Measurements from ENCODE around the gene PLXNA2.

PLXNA2 gene

GRCh38 chr1:208047975-208048374 is 196.2 kb downstream of the PLXNA2 start:
- Mint-ChIP-seq H3K27ac (no peak overlapping the region), H3K4me1 (ENCODE audit: low read depth in 2 of 2) (peaks cover 0 to 2% of the 10 kb centered on the region in 2 donors), H3K4me3 (no peak overlapping the region), H3K27me3 (peaks cover 21% of the 10 kb centered on the region in 2 donors), H3K9me3 (no peaks in the 10 kb centered on the region), H3K36me3 (ENCODE audit: insufficient read depth) (no peaks in the 10 kb centered on the region)
- ATAC-seq (replicated peaks) (no peak), DNase-seq (no peak)

DNA sequence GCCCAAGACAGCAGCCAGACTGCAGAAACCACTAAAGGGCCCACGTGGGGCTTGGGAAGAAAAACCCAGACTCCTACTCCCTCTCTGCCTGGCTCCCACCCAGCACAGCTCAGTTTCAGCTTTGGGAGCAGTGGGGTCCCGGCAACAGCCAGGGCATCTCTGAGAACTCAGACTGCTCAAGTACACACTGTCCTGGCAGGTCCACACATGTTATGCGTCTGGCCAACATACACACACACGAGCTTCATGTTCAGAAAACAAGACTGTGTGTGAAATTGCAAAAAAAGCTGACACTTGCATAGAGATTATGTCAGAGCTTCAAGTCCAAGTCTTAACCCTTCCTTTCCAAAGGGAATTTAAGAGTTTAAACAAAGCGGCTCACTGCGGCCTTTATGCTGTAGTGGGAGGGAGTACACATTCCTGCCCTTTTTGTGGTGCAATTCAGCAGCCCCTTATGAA is 196.7 kb downstream of the PLXNA2 start:
- no peak overlapping the region for H3K27ac Mint-ChIP-seq
- H3K4me3 Mint-ChIP-seq = no peak overlapping the region
- no peaks in the 10 kb centered on the region for H3K36me3 Mint-ChIP-seq (ENCODE audit: insufficient read depth)
- no peak for DNase-seq
- H3K9me3 Mint-ChIP-seq = no peaks in the 10 kb centered on the region
- no peak for ATAC-seq (replicated peaks)
- peaks cover 0 to 2% of the 10 kb centered on the region in 2 donors for H3K4me1 Mint-ChIP-seq (ENCODE audit: low read depth in 2 of 2)
- H3K27me3 Mint-ChIP-seq = peaks cover 21% of the 10 kb centered on the region in 2 donors

DNA sequence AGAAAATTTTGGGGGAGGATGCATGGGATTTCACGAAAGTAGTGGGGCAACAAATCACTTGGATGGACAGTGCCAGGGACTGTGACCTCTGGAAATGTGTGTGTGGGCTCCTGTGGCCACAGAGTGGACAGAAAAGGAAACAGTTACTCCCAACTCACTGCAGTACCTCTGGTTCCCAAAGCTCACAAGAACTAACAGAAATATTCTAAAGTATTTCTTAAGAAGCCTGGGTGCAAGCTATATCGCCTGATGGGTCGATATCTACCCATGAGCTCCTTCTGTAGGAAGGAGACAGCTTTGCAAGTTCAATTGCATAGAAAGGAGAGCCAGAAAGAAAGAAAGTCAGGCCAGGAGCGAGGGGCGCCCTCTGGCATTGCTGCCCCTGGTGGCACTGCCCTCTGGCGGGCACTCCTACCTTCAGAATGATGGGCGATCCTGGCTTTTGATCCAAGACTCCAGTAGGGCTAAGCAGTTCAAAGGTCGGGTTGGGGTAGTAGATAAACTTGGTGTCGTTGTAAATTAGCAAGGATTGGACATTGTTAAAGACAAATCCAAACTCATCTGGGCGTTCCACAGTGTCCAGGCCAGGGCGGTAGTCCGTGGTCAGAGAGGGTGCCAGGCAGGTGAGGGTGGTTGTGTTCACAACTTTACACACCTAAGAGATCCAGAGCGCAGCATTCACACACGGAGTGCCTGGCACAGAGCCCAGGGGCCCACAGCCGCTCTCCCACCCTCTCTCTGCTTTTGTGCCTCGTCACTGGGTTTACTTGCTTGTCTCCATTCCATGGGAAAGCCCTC is 198.5 kb downstream of the PLXNA2 start:
- H3K4me3 Mint-ChIP-seq = no peak overlapping the region
- H3K27me3 Mint-ChIP-seq = peaks cover 12 to 13% of the 10 kb centered on the region in 2 donors
- ATAC-seq (replicated peaks) = no peak
- no peak for DNase-seq
- no peak overlapping the region for H3K27ac Mint-ChIP-seq
- H3K4me1 Mint-ChIP-seq (ENCODE audit: low read depth in 2 of 2) = peaks cover 0 to 2% of the 10 kb centered on the region in 2 donors
- H3K9me3 Mint-ChIP-seq = no peaks in the 10 kb centered on the region
- no peaks in the 10 kb centered on the region for H3K36me3 Mint-ChIP-seq (ENCODE audit: insufficient read depth)

GRCh38 chr1:208044589-208045462 is 199.4 kb downstream of the PLXNA2 start:
- H3K36me3 Mint-ChIP-seq (ENCODE audit: insufficient read depth) = no peaks in the 10 kb centered on the region
- peak overlapping the region; percentile 15 to 20 for H3K27ac Mint-ChIP-seq
- no peak overlapping the region for H3K4me3 Mint-ChIP-seq

GRCh38 chr1:208043691-208044181 is 200.4 kb downstream of the PLXNA2 start:
- Mint-ChIP-seq H3K9me3 (no peaks in the 10 kb centered on the region), H3K27me3 (peaks cover 12 to 13% of the 10 kb centered on the region in 2 donors), H3K27ac (peak overlapping the region in 1 of 2 donors; percentile 20), H3K36me3 (ENCODE audit: insufficient read depth) (no peaks in the 10 kb centered on the region), H3K4me3 (no peak overlapping the region), H3K4me1 (ENCODE audit: low read depth in 2 of 2) (peaks cover 0 to 2% of the 10 kb centered on the region in 2 donors)
- ATAC-seq (replicated peaks) (no peak), DNase-seq (no peak)

More at GRCh38 chr1:208044589-208045462, 199.4 kb downstream of the PLXNA2 start:
- no peaks in the 10 kb centered on the region for H3K9me3 Mint-ChIP-seq
- ATAC-seq (replicated peaks) (no peak), DNase-seq (no peak)
- H3K4me1 Mint-ChIP-seq (ENCODE audit: low read depth in 2 of 2) = peaks cover 0 to 2% of the 10 kb centered on the region in 2 donors
- peaks cover 12 to 13% of the 10 kb centered on the region in 2 donors for H3K27me3 Mint-ChIP-seq

- Mint-ChIP-seq H3K27ac (no peak overlapping the region), H3K9me3 (no peaks in the 10 kb centered on the region), H3K27me3 (peaks cover 12 to 13% of the 10 kb centered on the region in 2 donors), H3K36me3 (ENCODE audit: insufficient read depth) (no peaks in the 10 kb centered on the region), H3K4me3 (no peak overlapping the region), H3K4me1 (ENCODE audit: low read depth in 2 of 2) (peaks cover 0 to 2% of the 10 kb centered on the region in 2 donors)
- DNase-seq = no peak
- no peak for ATAC-seq (replicated peaks)
Observed at GRCh38 chr1:208042868-208043267, 201.3 kb downstream of the PLXNA2 start.

DNA sequence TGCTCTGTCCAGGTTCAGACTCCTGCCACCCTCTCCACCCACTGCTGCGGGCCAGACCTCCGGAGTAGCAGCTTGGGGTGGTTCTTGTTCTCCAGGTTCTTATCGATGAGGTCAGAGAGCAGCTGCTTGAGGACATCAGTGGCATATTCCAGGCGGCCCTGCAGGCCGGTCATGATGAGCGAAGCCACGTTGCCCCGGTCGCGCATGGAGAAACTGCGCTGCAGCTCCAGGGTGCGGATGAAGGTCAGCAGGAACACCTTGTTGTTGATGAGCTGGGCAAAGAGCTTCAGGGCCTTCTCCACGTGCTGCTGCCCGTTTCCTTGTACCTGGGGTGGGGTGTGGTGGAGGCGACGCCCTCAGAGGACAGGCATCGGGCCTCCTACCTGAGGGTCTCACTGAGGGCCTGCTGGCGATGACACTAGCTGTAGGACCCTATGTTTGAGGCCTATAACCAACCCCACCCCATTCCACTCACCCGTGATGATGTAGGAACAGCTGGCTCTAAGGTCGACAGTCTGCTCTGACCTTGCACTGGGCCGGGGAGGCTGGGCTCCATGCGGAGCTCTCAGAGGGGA is 202.1 kb downstream of the PLXNA2 start:
- Mint-ChIP-seq H3K27ac (no peak overlapping the region), H3K4me1 (ENCODE audit: low read depth in 2 of 2) (peaks cover 0 to 2% of the 10 kb centered on the region in 2 donors), H3K36me3 (ENCODE audit: insufficient read depth) (no peaks in the 10 kb centered on the region), H3K4me3 (no peak overlapping the region), H3K27me3 (peaks cover 13 to 15% of the 10 kb centered on the region in 2 donors), H3K9me3 (no peaks in the 10 kb centered on the region)
- no peak for ATAC-seq (replicated peaks)
- DNase-seq = no peak

DNA sequence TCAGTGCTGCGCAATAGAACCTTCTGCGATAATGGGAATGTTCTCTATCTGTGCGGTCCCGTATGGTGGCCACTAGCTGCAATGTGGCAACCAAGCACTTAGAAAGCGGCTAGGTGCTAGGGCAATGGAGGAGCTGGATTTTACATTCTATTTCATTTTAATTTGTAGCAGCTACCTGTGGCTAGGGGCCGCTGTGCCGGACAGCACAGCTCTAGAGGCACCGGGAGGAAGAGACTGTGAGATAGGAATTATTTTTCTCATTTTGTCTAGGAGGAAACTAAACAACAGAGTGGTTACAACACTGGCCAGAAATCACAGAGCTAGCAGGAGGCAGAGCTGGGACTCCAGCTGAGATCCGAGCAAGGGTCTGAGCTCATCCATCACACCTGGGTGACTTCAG is 202.7 kb downstream of the PLXNA2 start:
- ATAC-seq (replicated peaks) = no peak
- no peak for DNase-seq
- H3K27me3 Mint-ChIP-seq = peaks cover 13 to 21% of the 10 kb centered on the region in 2 donors
- H3K4me3 Mint-ChIP-seq = no peak overlapping the region
- H3K4me1 Mint-ChIP-seq (ENCODE audit: low read depth in 2 of 2) = peaks cover 0 to 2% of the 10 kb centered on the region in 2 donors
- H3K9me3 Mint-ChIP-seq = no peaks in the 10 kb centered on the region
- H3K36me3 Mint-ChIP-seq (ENCODE audit: insufficient read depth) = no peaks in the 10 kb centered on the region
- H3K27ac Mint-ChIP-seq = no peak overlapping the region

GRCh38 chr1:208040821-208041297 is 203.3 kb downstream of the PLXNA2 start:
- no peaks in the 10 kb centered on the region for H3K36me3 Mint-ChIP-seq (ENCODE audit: insufficient read depth)
- no peaks in the 10 kb centered on the region for H3K9me3 Mint-ChIP-seq
- H3K27me3 Mint-ChIP-seq = peaks cover 13 to 21% of the 10 kb centered on the region in 2 donors
- peaks cover 0 to 2% of the 10 kb centered on the region in 2 donors for H3K4me1 Mint-ChIP-seq (ENCODE audit: low read depth in 2 of 2)
- ATAC-seq (replicated peaks) (no peak), DNase-seq (no peak)
- H3K27ac Mint-ChIP-seq = no peak overlapping the region
- H3K4me3 Mint-ChIP-seq = no peak overlapping the region

DNA sequence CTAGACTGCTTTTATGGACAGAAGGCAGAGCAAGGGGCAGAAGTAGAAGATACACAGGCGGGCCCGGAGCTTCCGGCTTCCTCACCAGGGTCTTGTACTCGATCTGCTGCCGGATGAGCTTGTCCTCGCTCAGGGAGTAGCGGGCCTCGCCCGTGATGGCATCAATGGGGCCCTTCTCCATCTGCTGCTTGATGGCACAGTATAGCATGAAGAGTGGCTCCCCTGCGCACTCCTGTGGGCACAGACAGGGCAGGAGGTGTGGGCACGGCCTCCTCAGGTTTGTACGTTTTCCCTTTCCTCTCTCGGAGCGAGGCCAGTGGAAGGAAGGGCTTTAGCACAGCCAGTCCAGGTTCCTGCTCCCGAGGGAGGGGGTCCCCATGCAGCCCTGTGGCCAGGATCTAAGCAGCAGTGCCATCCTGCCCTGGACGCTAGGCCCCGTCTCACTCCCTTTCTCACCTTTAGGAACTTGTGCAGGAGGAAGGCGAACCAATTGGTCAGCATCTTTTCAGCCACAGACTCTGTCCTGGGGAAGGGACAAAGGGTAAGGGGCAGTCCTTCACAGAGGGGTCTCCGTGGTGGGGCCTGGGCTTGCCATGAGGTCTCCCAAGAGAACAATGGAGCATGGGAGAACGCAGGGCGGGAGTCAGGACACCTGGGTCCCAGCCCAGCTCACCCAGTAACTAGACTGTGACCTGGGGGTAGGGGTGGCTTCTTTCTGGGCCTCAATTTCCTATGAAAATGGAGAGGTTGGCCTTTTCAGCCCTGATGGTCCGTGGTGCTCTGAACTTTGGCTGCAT is 204.4 kb downstream of the PLXNA2 start:
- Mint-ChIP-seq H3K9me3 (no peaks in the 10 kb centered on the region), H3K36me3 (ENCODE audit: insufficient read depth) (no peaks in the 10 kb centered on the region), H3K27ac (no peak overlapping the region), H3K4me3 (no peak overlapping the region), H3K27me3 (peaks cover 8 to 19% of the 10 kb centered on the region in 2 donors), H3K4me1 (ENCODE audit: low read depth in 2 of 2) (peaks cover 0 to 2% of the 10 kb centered on the region in 2 donors)
- no peak for ATAC-seq (replicated peaks)
- no peak for DNase-seq

GRCh38 chr1:208038303-208038702 is 205.9 kb downstream of the PLXNA2 start:
- no peak for DNase-seq

DNA sequence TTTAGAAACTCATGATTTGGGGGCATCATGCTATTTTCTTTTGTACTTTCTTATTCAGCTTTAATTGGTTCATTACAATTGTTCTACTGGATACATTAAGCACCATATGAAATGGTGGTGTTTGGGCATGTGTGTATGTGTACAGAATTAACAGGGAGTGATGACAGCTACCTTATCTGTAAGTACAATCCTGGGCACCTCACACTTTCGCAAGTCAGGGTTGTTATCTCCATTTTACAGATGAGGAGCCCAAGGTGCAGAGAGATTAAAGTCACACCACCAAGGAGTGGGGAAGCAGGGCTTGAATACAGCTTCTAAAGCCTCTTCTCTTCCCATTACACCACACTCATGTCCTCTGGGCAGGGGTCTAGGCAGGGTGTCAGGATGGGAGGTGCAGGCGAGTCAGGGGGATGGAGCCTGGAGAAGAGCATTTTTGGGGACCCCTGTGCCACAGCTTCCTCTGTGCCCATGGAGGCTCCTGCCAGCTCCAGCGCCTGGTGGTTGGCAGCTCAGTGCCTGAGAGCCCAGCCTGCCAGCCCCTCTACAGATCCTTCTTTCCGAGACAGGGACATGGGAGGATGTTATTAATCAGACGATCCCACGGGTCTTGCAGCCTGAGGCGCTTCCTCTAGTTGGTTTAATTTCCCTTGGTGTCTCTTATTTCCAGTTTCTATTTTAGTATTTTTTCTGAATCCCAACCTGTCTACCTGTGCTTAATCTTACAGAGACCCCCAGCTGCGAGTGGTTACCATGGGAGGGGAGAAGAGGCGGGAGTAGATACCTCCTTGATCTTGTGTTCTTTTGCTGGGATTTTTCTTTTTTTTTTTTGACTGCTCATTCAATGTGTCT is 207.0 kb downstream of the PLXNA2 start:
- Mint-ChIP-seq H3K4me1 (ENCODE audit: low read depth in 2 of 2) (no peaks in the 10 kb centered on the region), H3K9me3 (no peaks in the 10 kb centered on the region), H3K4me3 (no peak overlapping the region), H3K36me3 (ENCODE audit: insufficient read depth) (no peaks in the 10 kb centered on the region), H3K27me3 (peaks cover 6 to 23% of the 10 kb centered on the region in 2 donors), H3K27ac (no peak overlapping the region)
- ATAC-seq (replicated peaks) = no peak
- no peak for DNase-seq

More at GRCh38 chr1:208038303-208038702, 205.9 kb downstream of the PLXNA2 start:
- no peak for ATAC-seq (replicated peaks)
- Mint-ChIP-seq H3K4me3 (no peak overlapping the region), H3K9me3 (no peaks in the 10 kb centered on the region), H3K4me1 (ENCODE audit: low read depth in 2 of 2) (no peaks in the 10 kb centered on the region), H3K27me3 (peaks cover 5 to 17% of the 10 kb centered on the region in 2 donors), H3K36me3 (ENCODE audit: insufficient read depth) (no peaks in the 10 kb centered on the region), H3K27ac (no peak overlapping the region)
